Caco-2 (cell line): Measurements from ENCODE around the gene TAF6L. TPM values are rescaled to one million over a fixed set of nuclear protein-coding genes. Genes with fewer than 3 reads are reported as not detected.

Experiments
- BruUV-seq: library from RNA; stranded (reverse); fragments of 400-500 nt; replicated peaks from 2 replicates; lab custom pipeline; 2021; lab: Mats Ljungman, UMichigan
- CTCF ChIA-PET: fragments of 300-600 bp; sonication (Branson Sonifier 250); formaldehyde crosslinking; loops from one replicate; lab custom pipeline; 2022; ENCODE audit warnings: antibody characterized with exemption; lab: Charles Lee
- POLR2A ChIA-PET: fragments of 300-600 bp; sonication (Branson Sonifier 250); formaldehyde crosslinking; loops from one replicate; lab custom pipeline; 2022; ENCODE audit warnings: antibody characterized with exemption; lab: Charles Lee
- DNase-seq, 2 experiments: peaks; one replicate each; pipeline versions ENCODE4 v3.0.0 to v3.0.0-alpha.2; 2020 to 2022
- H3K27me3 ChIP-seq: replicated peaks from 2 replicates; pipeline ENCODE4 v1.6.0; 2011; ENCODE audit warnings: low read length; ENCODE audit not compliant: control insufficient read depth, insufficient read depth
- H3K36me3 ChIP-seq: 2 replicates; pipeline ENCODE4 v1.5.1; 2011; ENCODE audit warnings: low read length; ENCODE audit not compliant: control insufficient read depth, insufficient read depth
- H3K4me1 ChIP-seq: fragments of 250-450 bp; sonication (Bioruptor Pico); 2 replicates; pipeline ENCODE4 v1.5.1; 2020; ENCODE audit warnings: mild to moderate bottlenecking
- H3K4me3 ChIP-seq: 2 replicates; pipeline ENCODE4 v1.5.1; 2011; ENCODE audit warnings: low read depth, mild to moderate bottlenecking, control low read depth, low read length
- H3K9me3 ChIP-seq: fragments of 250-450 bp; sonication (Bioruptor Pico); 2 replicates; pipeline ENCODE4 v1.5.1; 2020; ENCODE audit warnings: mild to moderate bottlenecking, moderate library complexity
- H3K27ac Mint-ChIP-seq: one replicate; pipeline ENCODE4 v1.8.0; 2022; ENCODE audit warnings: mixed read lengths; ENCODE audit not compliant: unreplicated experiment
- H3K27me3 Mint-ChIP-seq: one replicate; pipeline ENCODE4 v1.8.0; 2022; ENCODE audit warnings: mixed read lengths; ENCODE audit not compliant: insufficient read depth, unreplicated experiment
- H3K36me3 Mint-ChIP-seq: one replicate; pipeline ENCODE4 v1.8.0; 2022; ENCODE audit warnings: mild to moderate bottlenecking, mixed read lengths; ENCODE audit not compliant: insufficient read depth, unreplicated experiment
- H3K4me1 Mint-ChIP-seq: one replicate; pipeline ENCODE4 v1.8.0; 2022; ENCODE audit warnings: low read depth, mixed read lengths; ENCODE audit not compliant: unreplicated experiment
- H3K4me3 Mint-ChIP-seq: one replicate; pipeline ENCODE4 v1.8.0; 2022; ENCODE audit warnings: mild to moderate bottlenecking, moderate library complexity, mixed read lengths; ENCODE audit not compliant: unreplicated experiment
- H3K9me3 Mint-ChIP-seq: one replicate; pipeline ENCODE4 v1.8.0; 2022; ENCODE audit warnings: mixed read lengths; ENCODE audit not compliant: unreplicated experiment
- intact Hi-C: fragments of 100-400 bp; cut with micrococcal nuclease; formaldehyde crosslinking; loops from one replicate; pipeline ENCODE4 v1.10.0; 2022; ENCODE audit not compliant: unreplicated experiment
- total RNA-seq: library from RNA; stranded (reverse); gene quantifications from 2 replicates; pipeline ENCODE4 v1.2.3, GENCODE V29; 2022
- TF ChIP-seq, protein P1 (sequence below), 2 experiments: fragments of 200-600 bp in 1 of 2; IDR thresholded peaks; 1 replicate in 1 of 2; 2 replicates in 1 of 2; pipeline versions ENCODE4 v1.5.1 to v1.8.0; 2011 to 2022; ENCODE audit warnings: antibody characterized with exemption in 1 of 2, control low read depth in 1 of 2, inconsistent platforms in 1 of 2, low read depth in 1 of 2, low read length in 1 of 2, mild to moderate bottlenecking in 1 of 2, moderate library complexity in 1 of 2; ENCODE audit not compliant: insufficient read depth in 1 of 2, severe bottlenecking in 1 of 2, unreplicated experiment in 1 of 2

The TAF6L gene
- total RNA-seq, 1 experiment from 2014 or later, result 26.8 TPM

DNA sequence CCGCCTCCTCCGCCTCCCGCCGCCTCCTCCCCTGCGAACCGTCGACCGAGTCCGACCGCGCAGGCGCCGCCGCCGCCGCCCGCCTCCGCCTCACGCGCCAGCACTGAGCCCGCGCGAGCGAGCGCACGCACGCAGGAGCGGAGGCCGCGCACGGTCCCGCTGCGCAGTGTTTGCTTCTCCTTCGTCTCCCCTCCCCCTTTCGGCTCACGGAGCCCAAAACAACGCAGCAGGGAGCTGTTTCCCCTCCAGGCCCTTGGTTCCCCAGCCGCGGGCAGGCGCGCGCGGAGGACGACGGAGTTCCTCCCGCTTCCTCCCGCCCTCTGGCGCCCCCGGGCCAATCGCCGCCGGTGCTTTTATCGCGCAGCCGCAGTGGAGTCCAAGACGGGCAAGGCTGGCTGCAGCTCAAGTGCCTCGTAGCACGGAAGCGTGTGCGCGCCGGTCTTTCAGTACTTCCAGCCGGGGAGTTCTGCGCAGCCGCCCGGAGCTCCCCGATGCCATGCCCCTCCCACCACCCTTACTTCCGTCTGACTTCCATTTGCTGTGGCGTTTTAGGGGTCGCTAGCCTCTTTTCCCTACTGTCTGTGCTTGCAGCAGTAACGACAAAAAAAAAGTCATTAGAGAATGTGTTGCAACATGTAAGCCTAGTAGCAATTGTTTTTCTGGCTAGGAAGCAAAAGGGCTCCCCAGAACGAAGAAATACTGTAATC lies 43.9 kb upstream of the TAF6L start, which contains the start of gene HNRNPUL2:
Gene HNRNPUL2 (minus strand): TSS at position 293 of the 707 bp plus-strand sequence. CDS start 301 bp downstream, outside the sequence.
- no TSS peak for BruUV-seq
- ChIA-PET POLR2A (interaction anchor here (0.5 to 4.8 kb wide), 29 partner anchors 9 to 1303 kb away, joined by 3 to 71 read pairs (median 8); partner anchors contain the start of genes B3GAT3, BSCL2, C11orf98 and CSKMT), CTCF (interaction anchor here (0.7 to 4.0 kb wide), 8 partner anchors 21 to 167 kb away, joined by 3 to 21 read pairs (median 4); partner anchors contain the start of genes EEF1G, POLR2G, TMEM179B and ZBTB3)
- peaks cover 87% of the 10 kb centered on the region for H3K36me3 Mint-ChIP-seq
- H3K4me3 ChIP-seq, result peak within 1 kb of the TSS; percentile 94
- no peaks in the 10 kb centered on the region for H3K27me3 ChIP-seq
- H3K4me1 ChIP-seq, result peaks cover 20% of the 10 kb centered on the region
- H3K9me3 ChIP-seq, result no peaks in the 10 kb centered on the region
- H3K9me3 Mint-ChIP-seq, result no peaks in the 10 kb centered on the region
- H3K4me1 Mint-ChIP-seq, result peaks cover 25% of the 10 kb centered on the region
- no peaks in the 10 kb centered on the region for H3K36me3 ChIP-seq
- H3K27me3 Mint-ChIP-seq, result no peaks in the 10 kb centered on the region
- intact Hi-C loops, result loop anchor here (2.0 to 10.0 kb wide), 2 partner anchors 15 to 127 kb away; no protein-coding TSS in a partner anchor
- peak within 1 kb of the TSS; percentile 99 for H3K4me3 Mint-ChIP-seq
- H3K27ac Mint-ChIP-seq, result peak within 1 kb of the TSS; percentile 98
- DNase-seq, result peak; percentile 99
- TF ChIP-seq, protein P1, sequence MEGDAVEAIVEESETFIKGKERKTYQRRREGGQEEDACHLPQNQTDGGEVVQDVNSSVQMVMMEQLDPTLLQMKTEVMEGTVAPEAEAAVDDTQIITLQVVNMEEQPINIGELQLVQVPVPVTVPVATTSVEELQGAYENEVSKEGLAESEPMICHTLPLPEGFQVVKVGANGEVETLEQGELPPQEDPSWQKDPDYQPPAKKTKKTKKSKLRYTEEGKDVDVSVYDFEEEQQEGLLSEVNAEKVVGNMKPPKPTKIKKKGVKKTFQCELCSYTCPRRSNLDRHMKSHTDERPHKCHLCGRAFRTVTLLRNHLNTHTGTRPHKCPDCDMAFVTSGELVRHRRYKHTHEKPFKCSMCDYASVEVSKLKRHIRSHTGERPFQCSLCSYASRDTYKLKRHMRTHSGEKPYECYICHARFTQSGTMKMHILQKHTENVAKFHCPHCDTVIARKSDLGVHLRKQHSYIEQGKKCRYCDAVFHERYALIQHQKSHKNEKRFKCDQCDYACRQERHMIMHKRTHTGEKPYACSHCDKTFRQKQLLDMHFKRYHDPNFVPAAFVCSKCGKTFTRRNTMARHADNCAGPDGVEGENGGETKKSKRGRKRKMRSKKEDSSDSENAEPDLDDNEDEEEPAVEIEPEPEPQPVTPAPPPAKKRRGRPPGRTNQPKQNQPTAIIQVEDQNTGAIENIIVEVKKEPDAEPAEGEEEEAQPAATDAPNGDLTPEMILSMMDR (IDR thresholded peaks at IDR 0.05; ENCODE audit: insufficient read depth in 1 of 2, low read depth in 1 of 2, low read length in 1 of 2, severe bottlenecking in 1 of 2, unreplicated experiment in 1 of 2), result no peak

DNA sequence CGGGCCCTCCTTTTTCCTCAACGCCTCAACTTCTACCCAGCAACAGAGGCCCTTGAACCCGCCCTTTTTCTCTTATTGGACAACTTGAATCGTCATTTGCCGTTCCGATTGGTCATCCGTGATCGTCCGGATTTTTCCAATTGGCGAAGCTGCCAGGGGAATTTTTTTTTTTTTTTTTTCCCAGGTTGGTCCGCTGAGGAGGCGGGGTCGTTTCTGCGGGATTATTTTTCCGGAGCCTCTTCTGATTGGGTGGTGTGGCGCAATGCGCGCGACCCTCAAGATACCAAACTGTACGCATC lies 43.4 kb upstream of the TAF6L start:
- no peaks in the 10 kb centered on the region for H3K27me3 Mint-ChIP-seq
- no peaks in the 10 kb centered on the region for H3K27me3 ChIP-seq
- peaks cover 87% of the 10 kb centered on the region for H3K36me3 Mint-ChIP-seq
- H3K4me1 ChIP-seq, result peaks cover 17% of the 10 kb centered on the region
- TF ChIP-seq, protein P1 (IDR thresholded peaks at IDR 0.05; ENCODE audit: insufficient read depth in 1 of 2, low read depth in 1 of 2, low read length in 1 of 2, severe bottlenecking in 1 of 2, unreplicated experiment in 1 of 2), result no peak
- no TSS peak for BruUV-seq
- ChIA-PET CTCF (interaction anchor here (0.6 to 4.0 kb wide), 7 partner anchors 21 to 154 kb away, joined by 3 to 21 read pairs (median 4); partner anchors contain the start of genes EEF1G, POLR2G, TMEM179B and ZBTB3), POLR2A (interaction anchor here (0.6 to 4.8 kb wide), 27 partner anchors 8 to 1211 kb away, joined by 3 to 71 read pairs (median 8); partner anchors contain the start of genes B3GAT3, BSCL2, C11orf98 and CSKMT)
- peak overlapping the region; percentile 94 for H3K4me3 ChIP-seq
- H3K9me3 ChIP-seq, result no peaks in the 10 kb centered on the region
- DNase-seq, result peak; percentile 94 to 97
- intact Hi-C loops, result loop anchor here (2.0 to 10.0 kb wide), 5 partner anchors 15 to 127 kb away; partner anchors contain the start of genes TAF6L and TMEM179B
- H3K4me1 Mint-ChIP-seq, result peaks cover 24% of the 10 kb centered on the region
- peak overlapping the region; percentile 99 for H3K4me3 Mint-ChIP-seq
- H3K36me3 ChIP-seq, result no peaks in the 10 kb centered on the region
- no peaks in the 10 kb centered on the region for H3K9me3 Mint-ChIP-seq
- H3K27ac Mint-ChIP-seq, result peak overlapping the region; percentile 98
